Cardiac ventricle fibroblast (primary cell): ENCODE data around the gene MSX2. TPM values are rescaled to one million over a fixed set of nuclear protein-coding genes. Genes with fewer than 3 reads are reported as not detected.

Experiments
- total RNA-seq: library from RNA; depleted of rRNA; stranded (reverse); fragments of >200 nt; gene quantifications from 2 replicates; pipeline ENCODE4 v1.2.3, GENCODE V29; 2015

Gene MSX2
- 4.4 and 7.0 TPM in 2 replicates for total RNA-seq

DNA sequence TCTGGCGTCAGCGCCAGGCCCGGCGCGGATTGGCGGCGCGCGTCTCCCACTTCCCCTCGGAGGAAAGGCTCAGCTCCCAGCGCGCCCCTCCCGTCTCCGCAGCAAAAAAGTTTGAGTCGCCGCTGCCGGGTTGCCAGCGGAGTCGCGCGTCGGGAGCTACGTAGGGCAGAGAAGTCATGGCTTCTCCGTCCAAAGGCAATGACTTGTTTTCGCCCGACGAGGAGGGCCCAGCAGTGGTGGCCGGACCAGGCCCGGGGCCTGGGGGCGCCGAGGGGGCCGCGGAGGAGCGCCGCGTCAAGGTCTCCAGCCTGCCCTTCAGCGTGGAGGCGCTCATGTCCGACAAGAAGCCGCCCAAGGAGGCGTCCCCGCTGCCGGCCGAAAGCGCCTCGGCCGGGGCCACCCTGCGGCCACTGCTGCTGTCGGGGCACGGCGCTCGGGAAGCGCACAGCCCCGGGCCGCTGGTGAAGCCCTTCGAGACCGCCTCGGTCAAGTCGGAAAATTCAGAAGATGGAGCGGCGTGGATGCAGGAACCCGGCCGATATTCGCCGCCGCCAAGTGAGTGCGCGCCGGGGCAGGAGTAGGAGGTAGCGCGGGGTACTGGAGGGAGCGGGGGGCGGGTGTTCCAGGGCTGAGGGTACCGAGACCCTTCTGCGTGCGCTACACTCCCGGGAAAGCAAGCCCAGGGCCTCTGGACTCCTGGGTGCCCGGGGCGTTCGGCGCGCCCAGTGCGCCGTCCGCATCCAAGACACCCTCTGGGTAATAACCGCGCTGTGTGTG, at the start of gene MSX2:
MSX2 (plus strand) TSS at position 99 of the 777 bp plus-strand sequence; CDS start at position 177, 78 bp downstream.

